Mesothelial cell of epicardium (in vitro differentiated cells): ENCODE measurements around the gene TMEM132D. TPM values are rescaled to one million over a fixed set of nuclear protein-coding genes. Genes with fewer than 3 reads are reported as not detected.

Experiments
- DNase-seq, 2 experiments: peaks; one replicate each; pipeline ENCODE4 v3.0.0; 2021; ENCODE audit warnings: low spot score in 2 of 2; ENCODE audit not compliant: unreplicated experiment in 2 of 2
- H3K27ac Mint-ChIP-seq: 2 replicates; pipeline ENCODE4 v1.8.0; 2021; ENCODE audit warnings: mixed read lengths
- H3K27me3 Mint-ChIP-seq: 2 replicates; pipeline ENCODE4 v1.8.0; 2021; ENCODE audit warnings: low read depth, mixed read lengths
- H3K36me3 Mint-ChIP-seq: 2 replicates; pipeline ENCODE4 v1.8.0; 2021; ENCODE audit warnings: mixed read lengths
- H3K4me1 Mint-ChIP-seq: 2 replicates; pipeline ENCODE4 v1.8.0; 2021; ENCODE audit warnings: mixed read lengths
- H3K4me3 Mint-ChIP-seq: 2 replicates; pipeline ENCODE4 v1.8.0; 2021; ENCODE audit warnings: mild to moderate bottlenecking, moderate library complexity, mixed read lengths
- H3K9me3 Mint-ChIP-seq: 2 replicates; pipeline ENCODE4 v1.8.0; 2021; ENCODE audit warnings: mixed read lengths
- CTCF ChIP-seq: fragments of 200-600 bp; sonication (generic); IDR thresholded peaks from one replicate; pipeline ENCODE4 v1.5.0; 2021; ENCODE audit warnings: antibody characterized with exemption; ENCODE audit not compliant: unreplicated experiment
- total RNA-seq: library from RNA; stranded (reverse); gene quantifications from 3 replicates; pipeline ENCODE4 v1.2.1, GENCODE V29; 2021

The TMEM132D gene
- total RNA-seq, 1 donor from 2014 or later: 0.07 TPM

DNA sequence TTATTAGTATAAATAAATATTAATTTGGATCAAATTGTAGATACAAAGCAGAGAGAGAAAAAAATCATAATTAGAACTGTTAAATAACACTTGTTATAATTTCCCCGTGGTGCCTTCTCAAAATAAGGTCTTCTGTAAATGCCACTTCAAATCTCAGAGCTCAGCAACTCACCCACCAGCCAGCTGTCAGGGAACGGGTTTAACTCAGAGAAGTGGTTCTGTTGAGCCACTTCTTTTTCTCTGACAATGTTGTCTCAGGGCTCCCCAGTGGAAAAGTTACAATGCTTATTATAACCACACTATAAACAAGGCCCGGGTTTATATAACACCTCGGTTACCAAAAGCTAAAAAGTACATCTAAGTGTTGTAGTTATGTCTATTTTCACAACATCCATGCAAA lies 598.0 kb downstream of the TMEM132D start:
- DNase-seq: no peak
- Mint-ChIP-seq H3K9me3 (peaks cover 5% of the 10 kb centered on the region), H3K4me1 (no peaks in the 10 kb centered on the region), H3K27me3 (no peaks in the 10 kb centered on the region), H3K4me3 (no peak overlapping the region), H3K27ac (no peak overlapping the region), H3K36me3 (no peaks in the 10 kb centered on the region)
- no peak for TF ChIP-seq CTCF

DNA sequence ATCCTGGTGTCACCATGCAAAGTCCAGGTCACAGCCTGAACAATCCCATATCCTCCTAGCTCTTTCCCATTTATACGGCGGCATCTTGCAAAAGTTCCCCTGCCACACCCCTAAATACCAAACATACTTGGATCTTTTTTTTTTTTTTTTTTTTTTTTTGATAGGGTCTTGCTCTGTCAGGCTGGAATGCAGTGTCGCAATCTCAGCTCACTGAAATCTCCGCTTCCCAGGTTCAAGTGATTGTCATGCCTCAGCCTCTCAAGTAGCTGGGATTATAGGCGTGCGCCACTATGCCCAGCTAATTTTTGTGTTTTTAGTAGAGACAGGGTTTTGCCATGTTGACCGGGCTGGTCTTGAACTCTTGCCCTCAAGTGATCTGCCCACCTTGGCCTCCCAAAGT lies 599.3 kb downstream of the TMEM132D start:
- Mint-ChIP-seq H3K4me3 (no peak overlapping the region), H3K9me3 (peaks cover 5% of the 10 kb centered on the region), H3K36me3 (no peaks in the 10 kb centered on the region), H3K27ac (no peak overlapping the region), H3K4me1 (no peaks in the 10 kb centered on the region), H3K27me3 (no peaks in the 10 kb centered on the region)
- DNase-seq: no peak
- TF ChIP-seq CTCF: no peak

GRCh38 chr12:129300011-129300410 lies 603.8 kb downstream of the TMEM132D start:
- no peak for DNase-seq
- TF ChIP-seq CTCF: no peak
- Mint-ChIP-seq H3K9me3 (peaks cover 7% of the 10 kb centered on the region), H3K4me3 (no peak overlapping the region), H3K27ac (no peak overlapping the region), H3K36me3 (no peaks in the 10 kb centered on the region), H3K4me1 (no peaks in the 10 kb centered on the region), H3K27me3 (no peaks in the 10 kb centered on the region)

DNA sequence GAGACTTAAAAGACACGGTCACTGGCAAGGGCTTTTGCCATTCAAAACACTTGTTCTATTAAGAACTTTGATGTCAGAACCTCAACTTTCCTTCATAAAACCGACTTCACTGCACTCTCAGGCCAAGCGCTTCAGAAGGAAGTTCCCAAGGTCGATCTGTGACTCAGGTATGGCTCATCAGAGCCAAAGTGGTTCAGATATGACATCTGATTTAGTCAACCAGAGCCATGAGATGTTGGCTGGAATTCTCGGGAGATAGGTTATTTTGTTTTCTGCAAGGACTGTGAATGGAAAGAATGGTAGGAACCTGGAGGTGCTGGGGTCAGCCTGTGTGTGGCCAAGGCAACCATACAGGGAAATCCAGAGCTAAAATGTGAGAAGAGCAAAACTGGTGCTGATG lies 604.9 kb downstream of the TMEM132D start:
- TF ChIP-seq CTCF: no peak
- Mint-ChIP-seq H3K27ac (no peak overlapping the region), H3K4me3 (no peak overlapping the region), H3K36me3 (no peaks in the 10 kb centered on the region), H3K9me3 (peaks cover 3% of the 10 kb centered on the region), H3K27me3 (no peaks in the 10 kb centered on the region), H3K4me1 (no peaks in the 10 kb centered on the region)
- no peak for DNase-seq

GRCh38 chr12:129296671-129297070 lies 607.2 kb downstream of the TMEM132D start:
- no peak for TF ChIP-seq CTCF
- DNase-seq: no peak
- peaks cover 4% of the 10 kb centered on the region for H3K27me3 Mint-ChIP-seq
- H3K27ac Mint-ChIP-seq: no peak overlapping the region
- no peak overlapping the region for H3K4me3 Mint-ChIP-seq
- H3K4me1 Mint-ChIP-seq: no peaks in the 10 kb centered on the region
- H3K36me3 Mint-ChIP-seq: no peaks in the 10 kb centered on the region
- peaks cover 2% of the 10 kb centered on the region for H3K9me3 Mint-ChIP-seq

- peaks cover 4% of the 10 kb centered on the region for H3K27me3 Mint-ChIP-seq
Observed at GRCh38 chr12:129294868-129295267, 609.0 kb downstream of the TMEM132D start.

More at GRCh38 chr12:129294868-129295267, 609.0 kb downstream of the TMEM132D start:
- peaks cover 2% of the 10 kb centered on the region for H3K9me3 Mint-ChIP-seq
- no peak overlapping the region for H3K27ac Mint-ChIP-seq
- no peaks in the 10 kb centered on the region for H3K4me1 Mint-ChIP-seq
- TF ChIP-seq CTCF: no peak
- no peaks in the 10 kb centered on the region for H3K36me3 Mint-ChIP-seq
- no peak for DNase-seq
- H3K4me3 Mint-ChIP-seq: no peak overlapping the region
